HTERT RPE-1 (cell line): Measurements from ENCODE around the gene TBKBP1.

ENCODE experiments used
- in situ Hi-C: fragments of 300-500 bp; cut with MboI; formaldehyde crosslinking; loops from 4 replicates; pipeline ENCODE4 v1.14.3; 2020; ENCODE audit warnings: low sequenced_read_pairs

TBKBP1 gene, protein sequence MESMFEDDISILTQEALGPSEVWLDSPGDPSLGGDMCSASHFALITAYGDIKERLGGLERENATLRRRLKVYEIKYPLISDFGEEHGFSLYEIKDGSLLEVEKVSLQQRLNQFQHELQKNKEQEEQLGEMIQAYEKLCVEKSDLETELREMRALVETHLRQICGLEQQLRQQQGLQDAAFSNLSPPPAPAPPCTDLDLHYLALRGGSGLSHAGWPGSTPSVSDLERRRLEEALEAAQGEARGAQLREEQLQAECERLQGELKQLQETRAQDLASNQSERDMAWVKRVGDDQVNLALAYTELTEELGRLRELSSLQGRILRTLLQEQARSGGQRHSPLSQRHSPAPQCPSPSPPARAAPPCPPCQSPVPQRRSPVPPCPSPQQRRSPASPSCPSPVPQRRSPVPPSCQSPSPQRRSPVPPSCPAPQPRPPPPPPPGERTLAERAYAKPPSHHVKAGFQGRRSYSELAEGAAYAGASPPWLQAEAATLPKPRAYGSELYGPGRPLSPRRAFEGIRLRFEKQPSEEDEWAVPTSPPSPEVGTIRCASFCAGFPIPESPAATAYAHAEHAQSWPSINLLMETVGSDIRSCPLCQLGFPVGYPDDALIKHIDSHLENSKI

DNA sequence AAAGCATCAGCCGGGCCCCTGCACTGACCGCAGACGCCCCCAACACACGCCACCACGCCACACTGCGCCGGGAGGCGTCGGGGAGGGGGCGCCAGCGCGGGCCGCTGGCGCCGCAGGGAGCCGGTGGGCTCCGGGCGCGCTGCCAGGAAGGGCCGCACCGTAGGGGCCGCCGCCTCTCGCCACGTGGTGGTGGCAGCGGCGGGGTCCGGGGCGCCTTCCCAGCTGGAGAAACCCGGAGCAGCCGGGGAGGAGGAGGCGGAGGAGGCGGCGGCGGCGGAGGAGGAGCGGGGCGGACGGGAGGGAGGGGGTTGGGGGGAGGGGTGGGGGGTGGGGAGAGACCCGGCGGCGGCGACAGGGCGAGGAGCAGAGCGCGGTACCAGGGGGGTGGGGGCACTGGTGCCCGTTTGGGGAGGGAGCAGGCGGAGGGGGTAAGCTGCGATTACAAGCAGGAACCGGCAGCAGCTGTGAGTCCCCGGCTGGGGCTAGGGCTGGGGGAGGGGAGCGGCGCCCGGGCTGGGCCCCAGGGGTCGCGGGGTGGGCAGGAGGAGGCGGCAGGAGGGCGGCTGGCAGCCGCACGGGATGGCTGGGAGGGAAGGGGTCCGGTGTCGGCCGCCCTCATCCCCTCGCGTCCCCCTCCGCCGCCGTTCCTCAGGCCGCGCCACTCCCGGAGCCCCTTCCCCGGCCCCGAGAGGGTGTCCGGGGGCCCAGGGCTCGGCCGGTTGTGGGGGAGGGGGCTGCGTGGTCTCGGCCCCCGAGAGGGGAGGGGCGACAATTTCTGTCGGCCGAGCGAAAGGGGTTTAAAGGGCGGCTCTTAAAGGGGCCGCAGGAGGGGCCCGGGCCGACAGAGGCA lies at the start of gene TBKBP1:
TBKBP1 (plus strand) TSS at position 431 of the 850 bp plus-strand sequence. CDS start 1,952 bp downstream, outside the sequence.
- in situ Hi-C loops: no loop called here

DNA sequence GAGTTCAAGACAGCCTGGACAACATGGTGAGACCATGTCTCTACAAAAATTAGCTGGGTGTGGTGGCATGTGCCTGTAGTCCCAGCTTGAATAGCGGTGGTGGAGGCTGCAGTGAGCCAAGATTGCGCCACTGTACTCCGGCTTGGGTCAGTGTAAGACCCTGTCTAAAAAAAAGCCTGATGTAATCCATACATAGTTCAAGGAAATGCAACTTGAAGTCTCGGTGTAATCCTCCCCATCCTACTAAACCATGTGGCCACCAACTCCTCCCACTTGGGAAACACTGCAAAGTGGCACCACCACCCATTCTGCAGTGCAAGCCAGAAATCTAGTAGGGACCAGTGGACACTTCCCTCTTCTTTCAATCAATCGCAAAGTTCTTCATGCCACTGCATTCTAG lies 49.6 kb upstream of the TBKBP1 start:
- in situ Hi-C loops: no loop called here

DNA sequence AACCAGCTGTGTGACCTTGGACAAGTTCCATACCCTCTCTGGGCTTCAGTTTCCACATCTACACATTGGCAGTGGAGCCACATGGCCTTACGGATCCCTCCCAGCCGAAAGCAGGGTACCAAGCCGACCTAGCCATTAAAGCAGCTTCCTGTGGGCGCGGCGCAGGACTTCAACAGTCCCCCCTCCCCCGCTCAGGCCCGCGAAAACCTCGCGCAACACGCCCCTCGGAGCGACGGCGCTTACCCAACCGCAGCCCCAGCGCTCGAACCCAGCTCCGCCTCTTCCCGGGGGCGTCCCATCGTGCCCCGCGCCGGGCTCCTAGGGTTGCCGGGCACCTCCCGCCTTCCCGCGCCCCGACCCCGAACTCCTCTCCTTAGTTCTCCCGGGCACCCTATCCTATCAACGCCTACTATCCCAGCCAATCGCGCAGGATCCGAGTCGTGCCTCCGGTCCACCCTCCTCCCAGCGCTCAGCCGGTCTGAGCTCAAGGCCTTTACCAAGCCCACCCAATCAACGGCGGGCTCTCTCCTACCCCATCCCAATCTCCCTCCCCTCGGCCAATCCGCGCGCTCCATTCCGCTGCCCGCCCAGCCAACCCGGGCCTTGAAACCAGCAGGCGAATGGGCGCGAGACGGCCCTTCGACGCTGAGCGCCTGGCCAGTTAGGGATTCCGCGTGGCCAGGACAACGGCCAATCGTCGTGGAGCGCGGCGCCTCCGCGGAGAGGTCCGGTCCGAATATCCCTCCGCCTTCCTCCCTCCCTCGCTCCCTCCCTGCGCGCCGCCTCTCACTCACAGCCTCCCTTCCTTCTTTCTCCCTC lies 44.6 kb upstream of the TBKBP1 start, which contains the start of gene KPNB1:
KPNB1 (plus strand) TSS at position 767 of the 819 bp plus-strand sequence. CDS start 326 bp downstream, outside the sequence.
- in situ Hi-C loops: no loop called here

DNA sequence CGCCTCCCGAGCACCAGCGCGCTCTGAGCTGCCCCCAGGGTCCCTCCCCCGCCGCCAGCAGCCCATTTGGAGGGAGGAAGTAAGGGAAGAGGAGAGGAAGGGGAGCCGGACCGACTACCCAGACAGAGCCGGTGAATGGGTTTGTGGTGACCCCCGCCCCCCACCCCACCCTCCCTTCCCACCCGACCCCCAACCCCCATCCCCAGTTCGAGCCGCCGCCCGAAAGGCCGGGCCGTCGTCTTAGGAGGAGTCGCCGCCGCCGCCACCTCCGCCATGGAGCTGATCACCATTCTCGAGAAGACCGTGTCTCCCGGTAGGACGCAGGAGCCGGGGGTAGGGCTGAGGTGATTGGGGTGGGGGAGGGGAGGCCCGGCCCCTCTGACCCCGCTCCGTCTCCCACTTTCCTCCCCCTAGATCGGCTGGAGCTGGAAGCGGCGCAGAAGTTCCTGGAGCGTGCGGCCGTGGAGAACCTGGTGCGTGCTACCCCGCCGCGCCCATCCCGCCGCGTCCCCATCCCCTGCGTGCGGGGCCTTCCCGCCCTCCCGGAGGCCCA lies 43.9 kb upstream of the TBKBP1 start:
- in situ Hi-C loops: no loop called here

DNA sequence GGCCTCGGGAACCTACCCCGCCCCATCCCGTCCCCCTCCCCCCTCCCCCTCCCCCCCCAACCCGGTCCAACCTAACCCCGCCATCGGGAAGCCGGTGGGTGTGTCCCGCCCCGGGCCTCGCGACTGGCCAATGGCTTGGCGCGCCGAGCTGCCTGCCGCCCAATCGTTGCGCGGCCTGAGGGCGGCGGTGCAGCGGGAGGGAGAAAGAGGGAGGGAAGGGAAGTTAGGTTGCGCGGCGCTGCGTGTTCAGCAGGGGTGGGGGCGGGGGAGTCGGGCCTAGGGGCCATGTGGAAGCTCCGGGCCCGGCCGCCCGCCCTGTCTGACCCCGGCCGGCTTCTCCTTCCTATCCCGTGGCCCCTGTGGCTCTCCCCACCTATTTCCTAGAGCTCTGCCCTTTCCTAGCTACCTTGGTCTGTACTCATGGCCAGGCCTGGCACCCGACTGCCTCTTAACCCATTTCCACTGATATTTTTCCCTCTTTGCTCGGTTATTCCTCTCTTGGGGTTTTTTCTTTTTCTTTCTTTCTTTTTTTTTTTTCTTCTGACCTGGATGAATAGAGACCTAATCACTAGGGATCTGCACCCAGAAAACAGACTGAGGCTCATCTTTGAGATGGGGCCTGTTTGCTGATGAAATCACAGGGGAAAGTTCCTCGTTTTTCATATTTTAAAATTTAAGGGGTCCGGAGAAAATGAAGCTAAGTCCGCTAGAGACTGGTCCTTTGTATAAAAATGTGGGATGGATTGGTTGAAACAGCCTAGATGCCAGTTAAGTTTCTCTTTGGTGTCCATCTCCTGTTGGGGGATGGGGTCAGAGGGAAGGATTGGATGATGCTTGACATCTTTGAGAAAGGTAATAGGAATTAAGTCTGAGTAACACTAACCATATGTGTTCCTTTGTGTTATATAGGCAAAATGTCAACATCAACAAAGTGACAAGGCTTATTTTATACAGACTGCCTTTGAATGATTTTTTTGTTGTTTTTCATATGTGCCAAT lies 43.1 kb upstream of the TBKBP1 start:
- in situ Hi-C loops: no loop called here

DNA sequence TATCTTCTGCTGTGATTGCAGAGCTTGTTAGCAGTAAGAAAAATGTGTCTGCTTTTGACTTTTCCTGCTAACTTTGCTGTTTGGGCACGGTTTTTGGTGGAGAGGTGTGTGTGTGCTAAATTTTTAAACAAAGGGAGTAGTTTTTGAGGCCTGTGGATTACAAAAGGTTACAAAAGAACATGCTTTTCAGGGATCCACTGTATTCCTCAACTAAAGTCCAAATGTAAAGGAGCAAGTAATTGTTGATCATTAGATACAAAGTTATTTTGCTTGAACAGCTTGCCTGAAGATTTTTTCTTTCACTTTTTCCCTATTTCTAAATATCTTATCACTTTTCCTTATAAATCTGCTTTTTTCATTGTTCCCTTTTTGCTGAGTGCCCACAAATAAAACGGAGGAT lies 42.3 kb upstream of the TBKBP1 start:
- in situ Hi-C loops: no loop called here

DNA sequence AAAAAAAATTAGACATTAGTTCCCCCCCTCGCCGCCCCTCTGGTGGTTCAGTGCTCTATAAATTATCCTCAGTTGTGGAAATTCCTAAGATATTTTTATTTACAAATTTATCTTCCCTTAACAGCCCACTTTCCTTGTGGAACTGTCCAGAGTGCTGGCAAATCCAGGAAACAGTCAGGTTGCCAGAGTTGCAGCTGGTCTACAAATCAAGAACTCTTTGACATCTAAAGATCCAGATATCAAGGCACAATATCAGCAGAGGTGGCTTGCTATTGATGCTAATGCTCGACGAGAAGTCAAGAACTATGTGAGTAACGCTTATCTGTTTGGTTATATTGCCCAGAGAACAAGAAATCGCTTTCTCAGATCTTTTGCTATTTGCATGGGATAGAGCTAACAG lies 41.4 kb upstream of the TBKBP1 start:
- in situ Hi-C loops: no loop called here

DNA sequence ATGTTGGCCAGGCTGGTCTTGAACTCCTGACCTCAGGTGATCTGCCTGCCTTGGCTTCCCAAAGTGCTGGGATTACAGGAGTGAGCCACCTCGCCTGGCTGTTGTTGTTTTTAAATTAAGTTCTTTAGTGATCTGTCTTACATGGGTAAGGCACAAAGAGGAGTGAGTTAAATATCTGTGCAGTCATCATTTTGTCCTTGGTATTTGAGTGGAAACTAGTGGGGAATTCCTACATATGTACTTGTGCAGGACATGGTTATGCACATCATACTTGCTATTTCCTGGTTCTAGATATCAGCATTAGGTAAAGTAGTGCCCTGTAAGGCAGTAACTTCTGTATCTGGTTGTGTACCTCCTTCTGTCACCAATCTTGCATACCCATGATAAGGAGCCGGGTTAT lies 40.5 kb upstream of the TBKBP1 start:
- in situ Hi-C loops: no loop called here

DNA sequence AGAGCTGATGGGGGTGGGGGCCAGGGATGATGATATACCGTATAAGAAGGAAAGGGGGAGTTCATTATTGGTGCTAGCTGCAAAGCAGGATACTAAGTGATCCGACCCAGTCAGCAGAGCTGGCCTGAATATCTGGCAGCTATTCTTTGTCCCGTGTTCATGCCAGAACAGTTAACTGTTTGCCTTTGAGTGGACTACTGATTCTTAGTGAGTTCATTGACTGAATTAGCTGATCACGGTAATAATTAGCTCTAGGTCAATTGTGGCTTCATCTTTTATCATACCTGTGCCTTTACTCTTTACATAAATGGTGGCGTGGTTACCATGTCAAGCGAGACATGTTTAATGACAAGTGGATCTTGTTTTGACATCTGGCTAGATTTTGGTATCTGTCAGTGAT lies 39.0 kb upstream of the TBKBP1 start:
- in situ Hi-C loops: no loop called here

DNA sequence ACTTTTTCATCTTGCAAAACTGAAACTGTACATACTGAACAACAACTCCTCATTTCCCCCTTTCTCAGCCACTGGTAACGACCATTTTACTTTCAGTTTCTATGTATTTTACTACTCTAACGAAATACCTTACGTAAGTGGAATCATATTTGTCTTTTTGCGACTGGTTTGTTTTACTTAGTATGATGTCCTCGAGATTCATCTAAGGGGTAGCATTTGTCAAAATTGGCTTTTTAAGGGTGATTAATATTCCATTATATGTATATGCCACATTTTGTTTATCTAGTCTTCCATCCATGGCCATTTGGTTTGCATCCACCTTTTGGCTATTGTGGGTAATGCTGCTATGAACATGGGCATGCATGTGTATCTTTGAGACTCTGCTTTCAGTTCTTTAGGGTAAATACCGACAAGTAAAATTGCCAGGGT lies 33.9 kb upstream of the TBKBP1 start:
- in situ Hi-C loops: no loop called here

DNA sequence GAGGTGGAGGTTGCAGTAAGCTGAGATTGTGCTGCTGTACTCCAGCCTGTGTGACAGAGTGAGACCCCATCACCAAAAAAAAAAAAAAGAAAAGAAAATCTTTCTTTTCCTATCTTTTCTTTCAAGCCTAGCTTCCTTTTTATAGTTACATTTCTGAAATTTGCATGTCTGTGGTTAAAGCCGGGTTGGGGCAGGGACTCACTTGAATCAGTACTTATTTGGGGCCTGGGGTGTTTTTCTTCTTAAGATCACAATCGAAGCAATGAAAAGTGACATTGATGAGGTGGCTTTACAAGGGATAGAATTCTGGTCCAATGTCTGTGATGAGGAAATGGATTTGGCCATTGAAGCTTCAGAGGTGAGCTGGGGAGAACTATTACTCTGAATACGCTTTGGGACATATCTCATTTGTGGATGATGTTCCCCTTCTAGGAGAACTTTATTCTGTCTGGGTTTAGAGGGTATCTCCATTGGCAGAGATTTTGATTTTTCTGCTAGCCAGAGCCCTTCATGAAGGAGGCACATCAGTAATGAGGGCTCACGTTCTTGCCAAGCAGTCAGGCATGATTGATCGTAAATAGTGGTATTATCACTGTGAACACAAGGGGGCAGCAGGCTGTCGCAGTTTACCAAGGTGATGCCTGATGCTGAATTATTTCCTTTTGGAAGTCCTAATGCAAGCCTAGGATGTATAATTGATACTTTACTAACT lies 29.9 kb upstream of the TBKBP1 start:
- in situ Hi-C loops: no loop called here

DNA sequence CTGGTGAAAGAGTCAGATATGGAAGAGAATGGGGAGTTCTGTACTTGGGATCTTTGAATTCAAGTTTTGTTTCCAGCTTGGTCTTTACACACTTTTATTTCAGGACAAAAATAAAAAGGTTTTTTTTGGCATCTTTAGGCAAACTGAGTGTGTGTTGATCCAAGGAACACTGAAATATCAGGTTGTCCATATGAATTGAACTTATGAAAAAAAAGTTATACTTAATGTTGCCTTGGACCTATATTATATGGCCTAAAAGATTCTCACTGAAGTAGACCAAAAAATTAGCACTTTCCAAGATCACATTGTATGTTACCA lies 29.4 kb upstream of the TBKBP1 start:
- in situ Hi-C loops: no loop called here

DNA sequence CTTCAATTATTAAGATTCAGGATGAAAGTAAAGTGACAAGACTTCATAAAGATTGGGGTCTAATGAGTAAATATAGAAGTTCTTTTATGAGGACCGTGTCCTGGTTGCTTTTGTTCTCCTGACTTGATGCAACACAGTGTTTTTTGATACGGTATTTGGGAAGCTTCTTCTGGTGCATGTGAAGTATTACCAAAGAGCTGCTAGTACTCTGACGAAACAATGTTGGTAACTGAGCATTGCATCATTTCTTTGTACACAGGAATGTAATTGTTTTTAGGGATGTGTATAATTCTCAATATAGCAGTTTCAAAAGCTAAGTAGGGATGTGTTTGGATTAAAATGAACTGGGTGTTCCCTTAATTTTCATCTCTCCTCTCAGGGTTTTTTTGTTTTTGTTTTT lies 28.3 kb upstream of the TBKBP1 start:
- in situ Hi-C loops: no loop called here

DNA sequence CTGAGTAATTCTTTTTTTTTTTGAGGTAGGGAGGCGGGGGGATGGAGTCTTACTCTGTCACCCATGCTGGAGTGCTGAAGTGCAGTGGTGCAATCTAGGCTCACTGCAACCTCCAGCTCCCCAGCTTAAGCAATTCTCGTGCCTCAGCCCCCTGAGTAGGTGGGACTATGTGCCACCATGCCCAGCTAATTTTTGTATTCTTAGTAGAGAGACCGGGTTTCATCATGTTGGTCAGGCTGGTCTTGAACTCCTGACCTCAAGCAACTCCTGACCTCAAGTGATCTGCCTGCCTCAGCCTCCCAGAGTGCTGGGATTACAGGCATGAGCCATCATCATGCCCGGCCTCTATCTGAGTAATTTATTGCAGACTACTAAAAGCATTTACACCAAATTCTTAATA lies 24.9 kb upstream of the TBKBP1 start:
- in situ Hi-C loops: no loop called here

DNA sequence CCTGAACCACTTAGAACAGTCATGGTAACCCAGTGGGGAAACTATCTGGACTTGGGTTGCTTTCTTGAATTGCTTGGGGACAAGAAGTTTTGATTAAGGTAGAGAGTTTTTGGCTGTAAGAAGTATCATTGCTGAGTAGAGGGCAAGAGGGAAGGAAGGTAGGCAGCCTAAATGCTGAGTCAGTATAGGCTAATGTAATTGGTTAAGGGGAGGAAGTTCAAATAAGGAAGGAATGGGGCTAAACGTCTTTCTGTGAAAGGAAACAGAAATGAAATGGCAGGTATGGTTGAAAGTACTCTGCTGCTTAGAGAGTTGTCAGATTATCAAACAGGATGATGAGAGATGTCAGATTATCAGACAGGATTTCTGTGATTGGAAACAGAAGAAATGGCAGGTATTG lies 23.9 kb upstream of the TBKBP1 start:
- in situ Hi-C loops: no loop called here

DNA sequence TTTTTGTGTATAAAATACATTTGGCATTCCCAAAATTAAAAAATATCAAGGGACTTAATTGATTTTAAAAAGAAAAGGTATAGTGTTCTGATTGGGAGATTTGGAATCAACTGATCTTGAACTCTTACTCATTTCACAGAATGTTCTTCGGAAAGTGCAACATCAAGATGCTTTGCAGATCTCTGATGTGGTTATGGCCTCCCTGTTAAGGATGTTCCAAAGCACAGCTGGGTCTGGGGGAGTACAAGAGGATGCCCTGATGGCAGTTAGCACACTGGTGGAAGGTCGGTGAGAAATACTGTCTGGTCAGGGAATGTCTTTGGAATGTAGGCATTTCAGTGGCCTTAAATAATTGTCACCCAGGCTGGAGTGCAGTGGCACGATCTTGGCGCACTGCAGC lies 19.5 kb upstream of the TBKBP1 start:
- in situ Hi-C loops: no loop called here

DNA sequence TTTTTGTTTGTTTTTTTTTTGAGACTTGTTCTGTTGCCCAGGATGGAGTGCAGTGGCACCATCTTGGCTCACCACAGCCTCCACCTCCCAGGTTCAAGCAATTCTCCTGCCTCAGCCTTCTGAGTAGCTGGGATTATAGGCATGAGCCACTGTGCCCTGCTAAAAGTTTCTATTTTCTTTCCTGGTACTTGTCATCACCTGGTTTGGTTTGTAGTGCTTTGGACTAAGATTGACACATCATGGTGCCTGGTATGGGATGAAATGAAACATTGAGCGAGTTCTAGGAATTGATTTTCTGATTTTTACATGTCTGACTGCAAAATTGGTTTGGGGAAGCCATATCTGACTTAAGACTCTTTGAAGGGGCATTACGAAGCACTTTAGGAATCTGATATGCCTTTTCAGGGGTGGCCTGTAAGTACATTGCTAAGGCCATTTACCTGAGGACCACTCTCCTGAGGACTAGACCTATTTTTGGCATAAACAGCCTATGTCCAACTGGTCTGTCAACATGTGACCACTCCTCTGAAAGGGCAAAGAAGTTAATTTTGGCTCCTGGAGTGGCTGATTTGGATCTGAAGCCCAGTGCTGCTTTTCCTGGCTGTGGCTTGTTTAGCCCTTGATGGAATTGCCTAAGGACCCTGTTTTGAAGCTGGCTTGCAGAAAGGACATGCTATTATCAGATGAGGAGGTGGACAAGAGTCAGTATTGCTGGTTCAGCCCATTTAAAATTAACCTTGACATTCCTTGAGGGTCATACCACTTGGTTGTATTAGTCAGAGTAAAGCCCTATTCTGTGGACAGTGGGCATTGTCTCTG lies 18.4 kb upstream of the TBKBP1 start:
- in situ Hi-C loops: no loop called here

DNA sequence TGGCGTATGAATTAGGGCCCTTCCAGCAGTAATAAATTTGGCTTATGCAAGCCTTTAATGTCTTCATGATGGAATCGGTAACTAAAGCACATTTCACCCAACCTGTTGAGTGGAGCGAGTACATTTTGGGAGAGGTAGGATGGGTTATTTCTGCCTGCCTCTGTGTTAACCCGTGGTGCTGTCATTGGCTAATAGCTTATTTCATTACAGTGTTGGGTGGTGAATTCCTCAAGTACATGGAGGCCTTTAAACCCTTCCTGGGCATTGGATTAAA lies 17.8 kb upstream of the TBKBP1 start:
- in situ Hi-C loops: no loop called here
